Measurements from ENCODE around the gene VPS51.

GRCh38 chr11:65083134-65083833 is 12.7 kb upstream of the VPS51 start:
- TF ChIP-seq, protein P1, sequence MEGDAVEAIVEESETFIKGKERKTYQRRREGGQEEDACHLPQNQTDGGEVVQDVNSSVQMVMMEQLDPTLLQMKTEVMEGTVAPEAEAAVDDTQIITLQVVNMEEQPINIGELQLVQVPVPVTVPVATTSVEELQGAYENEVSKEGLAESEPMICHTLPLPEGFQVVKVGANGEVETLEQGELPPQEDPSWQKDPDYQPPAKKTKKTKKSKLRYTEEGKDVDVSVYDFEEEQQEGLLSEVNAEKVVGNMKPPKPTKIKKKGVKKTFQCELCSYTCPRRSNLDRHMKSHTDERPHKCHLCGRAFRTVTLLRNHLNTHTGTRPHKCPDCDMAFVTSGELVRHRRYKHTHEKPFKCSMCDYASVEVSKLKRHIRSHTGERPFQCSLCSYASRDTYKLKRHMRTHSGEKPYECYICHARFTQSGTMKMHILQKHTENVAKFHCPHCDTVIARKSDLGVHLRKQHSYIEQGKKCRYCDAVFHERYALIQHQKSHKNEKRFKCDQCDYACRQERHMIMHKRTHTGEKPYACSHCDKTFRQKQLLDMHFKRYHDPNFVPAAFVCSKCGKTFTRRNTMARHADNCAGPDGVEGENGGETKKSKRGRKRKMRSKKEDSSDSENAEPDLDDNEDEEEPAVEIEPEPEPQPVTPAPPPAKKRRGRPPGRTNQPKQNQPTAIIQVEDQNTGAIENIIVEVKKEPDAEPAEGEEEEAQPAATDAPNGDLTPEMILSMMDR (IDR thresholded peaks at IDR 0.05; ENCODE audit: low read depth, low read length), result no peak
- TF ChIP-seq EZH2phosphoT487 (IDR thresholded peaks at IDR 0.05; ENCODE audit: low read depth), result no peak

All from OCI-LY3 (cell line).